ENCODE data around the gene EZR. TPM values are rescaled to one million over a fixed set of nuclear protein-coding genes. Genes with fewer than 3 reads are reported as not detected.
A peak's percentile ranks its signal among the peaks of the same experiment; 100 is the strongest.

The EZR gene
- total and polyA plus RNA-seq, 9 of the 15 experiments (the other 6 are each of a cell fraction or from before 2014, with no cell fraction given) = 36.5 to 162 (median 104) TPM

- TF ChIP-seq REST (IDR thresholded peaks at IDR 0.05; ENCODE audit: borderline replicate concordance) (peak; percentile 13; the same call in 1 of the 2 replicates), REST (CRISPR knock-in tag; IDR thresholded peaks at IDR 0.05; ENCODE audit: low read depth) (peak; percentile 49; the same call in 1 of the 2 replicates), ZBTB33 (CRISPR knock-in tag; IDR thresholded peaks at IDR 0.05) (peak; percentile 96), FOS (IDR thresholded peaks at IDR 0.05; ENCODE audit: extremely low read depth, insufficient read length) (no peak), ZNF134 (CRISPR knock-in tag; conservative IDR thresholded peaks at IDR 0.05) (peak; percentile 55; the same call in 1 of the 2 replicates), ZNF175 (CRISPR knock-in tag; IDR thresholded peaks at IDR 0.05; ENCODE audit: low read depth) (peak; percentile 82), HINFP (tag; conservative IDR thresholded peaks at IDR 0.05; ENCODE audit: low read depth) (no peak), SMAD1 (IDR thresholded peaks at IDR 0.05; ENCODE audit: low read depth, low read length, partially characterized antibody) (peak; percentile 37), MTA3 (IDR thresholded peaks at IDR 0.05; ENCODE audit: borderline replicate concordance) (peak; percentile 81), THRB (CRISPR knock-in tag; conservative IDR thresholded peaks at IDR 0.05) (peak; percentile 79; the same call in 1 of the 2 replicates), ZNF224 (CRISPR knock-in tag; IDR thresholded peaks at IDR 0.05) (peak; percentile 90; the same call in 1 of the 2 replicates), LEF1 (IDR thresholded peaks at IDR 0.05) (0 out of 2 replicates have a peak, but pooled peaks have one; percentile 18), MED1 (CRISPR knock-in tag; IDR thresholded peaks at IDR 0.05; ENCODE audit: borderline replicate concordance) (no peak; the same call in 1 of the 2 replicates), ZNF444 (CRISPR knock-in tag; IDR thresholded peaks at IDR 0.05) (no peak)
These were observed at the start of gene EZR (continued) for GRCh38 chr6:158819213-158819976.
